Heart left ventricle (tissue), 13 donors: ENCODE measurements around the gene C2orf49.

Source experiments
- POLR2A ChIP-seq, 2 donors: fragments of 450-650 bp; IDR thresholded peaks; one replicate each; pipeline ENCODE4 v1.6.1; 2017; ENCODE audit warnings: antibody characterized with exemption in 2 of 2, mild to moderate bottlenecking in 2 of 2, moderate library complexity in 2 of 2
- TF ChIP-seq, protein P1 (sequence below), 12 donors: fragments of 200-600 bp; sonication (generic) in 4 of 12; IDR thresholded peaks; one replicate each; pipeline versions ENCODE4 v1.5.0 to v1.8.0; 2018 to 2022; ENCODE audit warnings: antibody characterized with exemption in 12 of 12, mild to moderate bottlenecking in 5 of 12
- donor health status: ischemic (EF 13 %, LVEDD 7.1; RV severe dilation, severe dysfunction).
- donor health status: DM: no; HTN: yes; CAD: no.
- donor health status: DM: no; HTN: no; CAD: no.
- donor health status: ischemic (EF 25% LVEDD 6.9; RV normal size, moderate dysfunction).
- donor health status: ischemic (EF 25% LVEDD 5.7; RV mildly dilated, moderate dysfunction).
- donor health status: ischemic (EF 35%, LVEDD 5.7; RV mildly dilated, moderate dysfunction).
- donor health status: nonischemic (EF 11% LVEDD 7.7; RV severe dilation, severe dysfunction).
- donor health status: DM: yes; HTN: yes; CAD: no.
- donor health status: PGD.
- donor health status: ischemic (EF 29% LVEDD 5.4; RV normal size, mild dysfunction).
- donor health status: nonischemic (EF 23%, LVEDD 6.1; RV moderate dilation, normal function).

- TF ChIP-seq, protein P1, sequence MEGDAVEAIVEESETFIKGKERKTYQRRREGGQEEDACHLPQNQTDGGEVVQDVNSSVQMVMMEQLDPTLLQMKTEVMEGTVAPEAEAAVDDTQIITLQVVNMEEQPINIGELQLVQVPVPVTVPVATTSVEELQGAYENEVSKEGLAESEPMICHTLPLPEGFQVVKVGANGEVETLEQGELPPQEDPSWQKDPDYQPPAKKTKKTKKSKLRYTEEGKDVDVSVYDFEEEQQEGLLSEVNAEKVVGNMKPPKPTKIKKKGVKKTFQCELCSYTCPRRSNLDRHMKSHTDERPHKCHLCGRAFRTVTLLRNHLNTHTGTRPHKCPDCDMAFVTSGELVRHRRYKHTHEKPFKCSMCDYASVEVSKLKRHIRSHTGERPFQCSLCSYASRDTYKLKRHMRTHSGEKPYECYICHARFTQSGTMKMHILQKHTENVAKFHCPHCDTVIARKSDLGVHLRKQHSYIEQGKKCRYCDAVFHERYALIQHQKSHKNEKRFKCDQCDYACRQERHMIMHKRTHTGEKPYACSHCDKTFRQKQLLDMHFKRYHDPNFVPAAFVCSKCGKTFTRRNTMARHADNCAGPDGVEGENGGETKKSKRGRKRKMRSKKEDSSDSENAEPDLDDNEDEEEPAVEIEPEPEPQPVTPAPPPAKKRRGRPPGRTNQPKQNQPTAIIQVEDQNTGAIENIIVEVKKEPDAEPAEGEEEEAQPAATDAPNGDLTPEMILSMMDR (IDR thresholded peaks at IDR 0.05) = no peak
- TF ChIP-seq POLR2A (IDR thresholded peaks at IDR 0.05) = no peak
Observed at GRCh38 chr2:105382177-105382576, 44.8 kb downstream of the C2orf49 start.
